ENCODE results near the gene TMX3. TPM values are rescaled to one million over a fixed set of nuclear protein-coding genes. Genes with fewer than 3 reads are reported as not detected.

TMX3 gene
- total RNA-seq, 1 experiment from 2014 or later, result 39.5 TPM

DNA sequence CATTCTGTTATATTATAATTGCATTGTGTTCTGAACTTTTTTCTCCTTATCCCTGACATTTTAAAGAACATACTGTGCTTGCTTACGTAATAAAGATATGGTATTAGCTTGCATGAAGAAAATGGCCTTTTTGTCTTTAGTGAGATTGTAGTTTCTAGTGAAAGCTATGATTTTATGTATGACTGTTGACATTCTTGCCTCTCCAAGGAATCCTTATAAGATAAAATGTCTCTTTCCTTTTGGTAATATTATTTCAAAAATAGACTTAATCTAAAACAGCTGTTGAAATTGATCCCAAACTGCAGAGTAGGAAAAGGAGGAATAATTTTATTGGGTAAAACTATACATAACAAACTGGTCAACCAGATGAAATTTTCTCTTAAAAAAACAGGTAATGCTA is 42.2 kb upstream of the TMX3 start:
- no peak overlapping the region for H2AFZ ChIP-seq (ENCODE audit: low read length)
- TF ChIP-seq, protein P1, sequence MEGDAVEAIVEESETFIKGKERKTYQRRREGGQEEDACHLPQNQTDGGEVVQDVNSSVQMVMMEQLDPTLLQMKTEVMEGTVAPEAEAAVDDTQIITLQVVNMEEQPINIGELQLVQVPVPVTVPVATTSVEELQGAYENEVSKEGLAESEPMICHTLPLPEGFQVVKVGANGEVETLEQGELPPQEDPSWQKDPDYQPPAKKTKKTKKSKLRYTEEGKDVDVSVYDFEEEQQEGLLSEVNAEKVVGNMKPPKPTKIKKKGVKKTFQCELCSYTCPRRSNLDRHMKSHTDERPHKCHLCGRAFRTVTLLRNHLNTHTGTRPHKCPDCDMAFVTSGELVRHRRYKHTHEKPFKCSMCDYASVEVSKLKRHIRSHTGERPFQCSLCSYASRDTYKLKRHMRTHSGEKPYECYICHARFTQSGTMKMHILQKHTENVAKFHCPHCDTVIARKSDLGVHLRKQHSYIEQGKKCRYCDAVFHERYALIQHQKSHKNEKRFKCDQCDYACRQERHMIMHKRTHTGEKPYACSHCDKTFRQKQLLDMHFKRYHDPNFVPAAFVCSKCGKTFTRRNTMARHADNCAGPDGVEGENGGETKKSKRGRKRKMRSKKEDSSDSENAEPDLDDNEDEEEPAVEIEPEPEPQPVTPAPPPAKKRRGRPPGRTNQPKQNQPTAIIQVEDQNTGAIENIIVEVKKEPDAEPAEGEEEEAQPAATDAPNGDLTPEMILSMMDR (conservative IDR thresholded peaks at IDR 0.05), result no peak
- no peak overlapping the region for H3K4me3 Mint-ChIP-seq
- WGBS (ENCODE audit: extremely low coverage, insufficient read length, low lambda C conversion rate), result no CpG with 5 or more reads among the region's 1 CpG
- H3K23me2 ChIP-seq (ENCODE audit: insufficient read length, low read depth, low read length, poor library complexity, severe bottlenecking), result no peaks in the 10 kb centered on the region
- no peak overlapping the region for H4K91ac ChIP-seq (ENCODE audit: insufficient read length, low read depth, low read length)
- H3K36me3 Mint-ChIP-seq (ENCODE audit: insufficient read depth in 1 of 3, low read depth in 3 of 3), result peaks cover 2 to 19% (median 5%) of the 10 kb centered on the region in 3 experiments; a peak in 4 of 7 replicates
- no peaks in the 10 kb centered on the region for H3K79me1 ChIP-seq (ENCODE audit: insufficient read depth, low read depth, low read length, poor library complexity, severe bottlenecking)
- no peak overlapping the region for H2BK15ac ChIP-seq (ENCODE audit: low read depth, low read length)
- H3K9ac ChIP-seq (ENCODE audit: extremely low read depth, insufficient read length, low read length), result no peak overlapping the region
- no peak overlapping the region for H4K8ac ChIP-seq (replicated peaks; ENCODE audit: insufficient read length, low read depth, low read length)
- H3K4me2 ChIP-seq (ENCODE audit: insufficient read depth, insufficient read length, low read length), result no peak overlapping the region
- H3K4me1 Mint-ChIP-seq, result no peaks in the 10 kb centered on the region
- peaks cover 4 to 13% of the 10 kb centered on the region in 2 experiments; a peak in 4 of 5 replicates for H3K9me3 Mint-ChIP-seq
- no peak overlapping the region for H3K27ac Mint-ChIP-seq
- no peak overlapping the region for H3K18ac ChIP-seq (ENCODE audit: insufficient read length, low read depth, low read length)
- no peak overlapping the region for H4K5ac ChIP-seq (ENCODE audit: insufficient read length, low read depth, low read length)
- H3K14ac ChIP-seq (ENCODE audit: insufficient read depth, low read length), result no peak overlapping the region
- no peaks in the 10 kb centered on the region for H3K79me2 ChIP-seq (ENCODE audit: insufficient read depth, low read length)
- H3K27me3 ChIP-seq (ENCODE audit: insufficient read depth, low read length), result no peaks in the 10 kb centered on the region
- H2BK120ac ChIP-seq (ENCODE audit: low read depth, low read length, poor library complexity, severe bottlenecking), result no peak overlapping the region
- DNase-seq, result no peak
- no peaks in the 10 kb centered on the region for H3K4me1 ChIP-seq (ENCODE audit: insufficient read depth, low read length)
- H3T11ph ChIP-seq (ENCODE audit: low read length), result no peak overlapping the region
- H3K27ac ChIP-seq (ENCODE audit: insufficient read length, low read depth, low read length), result no peak overlapping the region
- H2BK5ac ChIP-seq (ENCODE audit: insufficient read length, low read length), result no peak overlapping the region
- H3K4ac ChIP-seq (ENCODE audit: low read depth, low read length), result no peak overlapping the region
- no peak overlapping the region for H2BK20ac ChIP-seq (ENCODE audit: low read depth, low read length, poor library complexity, severe bottlenecking)
- H2AK5ac ChIP-seq (ENCODE audit: insufficient read length, low read length), result no peak overlapping the region
- H3K9me3 ChIP-seq (ENCODE audit: control insufficient read depth, low read depth, low read length), result no peaks in the 10 kb centered on the region
- no peaks in the 10 kb centered on the region for H4K20me1 ChIP-seq (ENCODE audit: control insufficient read depth, insufficient read depth, insufficient read length)
- H3K23ac ChIP-seq (ENCODE audit: insufficient read length, low read depth, low read length), result no peak overlapping the region
- H3K27me3 Mint-ChIP-seq (ENCODE audit: low read depth), result no peaks in the 10 kb centered on the region
- no peak overlapping the region for H3K56ac ChIP-seq (ENCODE audit: insufficient read length, low read depth, low read length)
- no peak overlapping the region for H2BK12ac ChIP-seq (ENCODE audit: insufficient read length, low read depth, low read length)
